HG03460 (cell line): Measurements from ENCODE around the gene TMOD1.
A peak's percentile ranks its signal among the peaks of the same experiment; 100 is the strongest.

ENCODE experiments used
- ATAC-seq: cut with Tn5 transposase; IDR thresholded peaks from one replicate; pipeline ENCODE4 v1.9.1; 2021; ENCODE audit not compliant: unreplicated experiment

The TMOD1 gene

GRCh38 chr9:97630591-97630990, 129.1 kb downstream of the TMOD1 start:
- no peak for ATAC-seq

- ATAC-seq, result peak; percentile 10
Measured at GRCh38 chr9:97632248-97632984, 130.9 kb downstream of the TMOD1 start.

GRCh38 chr9:97632985-97633858, 131.8 kb downstream of the TMOD1 start, which contains the start of the genes NCBP1 and TSTD2:
TSS of gene NCBP1 (plus strand) at chr9:97633821. CDS start at chr9:97633882, 61 bp downstream.
TSS of gene TSTD2 (minus strand) at chr9:97633368. CDS start at chr9:97627562, 5,806 bp downstream.
- ATAC-seq, result peak; percentile 80

- ATAC-seq, result peak; percentile 3
Measured at GRCh38 chr9:97633859-97634490, 132.5 kb downstream of the TMOD1 start.

GRCh38 chr9:97635026-97635425, 133.6 kb downstream of the TMOD1 start:
- no peak for ATAC-seq

GRCh38 chr9:97636903-97637302, 135.4 kb downstream of the TMOD1 start:
- ATAC-seq, result no peak

- no peak for ATAC-seq
Measured at GRCh38 chr9:97638666-97639065, 137.2 kb downstream of the TMOD1 start.

GRCh38 chr9:97640325-97640724, 138.9 kb downstream of the TMOD1 start:
- ATAC-seq, result no peak

- ATAC-seq, result no peak
Measured at GRCh38 chr9:97645720-97646119, 144.3 kb downstream of the TMOD1 start.

GRCh38 chr9:97647996-97648395, 146.5 kb downstream of the TMOD1 start:
- ATAC-seq, result no peak
